Fibroblast of villous mesenchyme (primary cell): ENCODE results near the gene UGT1A8. TPM values are rescaled to one million over a fixed set of nuclear protein-coding genes. Genes with fewer than 3 reads are reported as not detected.

Source experiments
- DNase-seq: peaks from one replicate; pipeline ENCODE4 v3.0.0-alpha.2; 2010; ENCODE audit warnings: low read depth
- H3K4me3 ChIP-seq: 2 replicates; pipeline ENCODE4 v1.5.1; 2011; ENCODE audit warnings: low read depth, mild to moderate bottlenecking, low read length
- total RNA-seq: library from RNA; depleted of rRNA; stranded (reverse); fragments of >200 nt; gene quantifications from 2 replicates; pipeline ENCODE4 v1.2.3, GENCODE V29; 2012
- TF ChIP-seq, protein P1 (sequence below): IDR thresholded peaks from 2 replicates; pipeline ENCODE4 v1.5.1; 2012; ENCODE audit warnings: low read depth, mild to moderate bottlenecking, low read length; ENCODE audit not compliant: insufficient read depth

The UGT1A8 gene
- total RNA-seq, 1 donor, result under 0.01 TPM

DNA sequence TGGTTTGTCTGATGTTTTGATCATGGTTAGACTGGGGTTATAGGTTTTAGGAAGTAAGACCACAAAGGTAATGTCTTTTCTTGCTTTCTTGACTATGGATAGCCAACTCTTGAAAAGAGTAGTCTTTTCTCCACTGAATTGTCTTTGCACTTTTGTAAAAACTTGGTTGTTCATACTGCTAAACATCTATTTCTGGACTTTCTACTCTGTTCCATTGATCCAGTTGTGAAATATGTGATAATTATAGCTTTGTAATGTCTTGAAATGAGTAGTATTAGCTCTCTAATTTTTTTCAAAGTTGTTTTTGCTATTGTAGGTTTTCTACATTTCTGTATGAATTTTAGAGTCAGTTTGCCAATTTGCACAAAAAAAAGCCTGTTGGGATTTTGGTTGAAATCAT lies 41.2 kb downstream of the UGT1A8 start:
- no peak for DNase-seq
- H3K4me3 ChIP-seq, result no peak overlapping the region
- TF ChIP-seq, protein P1, sequence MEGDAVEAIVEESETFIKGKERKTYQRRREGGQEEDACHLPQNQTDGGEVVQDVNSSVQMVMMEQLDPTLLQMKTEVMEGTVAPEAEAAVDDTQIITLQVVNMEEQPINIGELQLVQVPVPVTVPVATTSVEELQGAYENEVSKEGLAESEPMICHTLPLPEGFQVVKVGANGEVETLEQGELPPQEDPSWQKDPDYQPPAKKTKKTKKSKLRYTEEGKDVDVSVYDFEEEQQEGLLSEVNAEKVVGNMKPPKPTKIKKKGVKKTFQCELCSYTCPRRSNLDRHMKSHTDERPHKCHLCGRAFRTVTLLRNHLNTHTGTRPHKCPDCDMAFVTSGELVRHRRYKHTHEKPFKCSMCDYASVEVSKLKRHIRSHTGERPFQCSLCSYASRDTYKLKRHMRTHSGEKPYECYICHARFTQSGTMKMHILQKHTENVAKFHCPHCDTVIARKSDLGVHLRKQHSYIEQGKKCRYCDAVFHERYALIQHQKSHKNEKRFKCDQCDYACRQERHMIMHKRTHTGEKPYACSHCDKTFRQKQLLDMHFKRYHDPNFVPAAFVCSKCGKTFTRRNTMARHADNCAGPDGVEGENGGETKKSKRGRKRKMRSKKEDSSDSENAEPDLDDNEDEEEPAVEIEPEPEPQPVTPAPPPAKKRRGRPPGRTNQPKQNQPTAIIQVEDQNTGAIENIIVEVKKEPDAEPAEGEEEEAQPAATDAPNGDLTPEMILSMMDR, result no peak

DNA sequence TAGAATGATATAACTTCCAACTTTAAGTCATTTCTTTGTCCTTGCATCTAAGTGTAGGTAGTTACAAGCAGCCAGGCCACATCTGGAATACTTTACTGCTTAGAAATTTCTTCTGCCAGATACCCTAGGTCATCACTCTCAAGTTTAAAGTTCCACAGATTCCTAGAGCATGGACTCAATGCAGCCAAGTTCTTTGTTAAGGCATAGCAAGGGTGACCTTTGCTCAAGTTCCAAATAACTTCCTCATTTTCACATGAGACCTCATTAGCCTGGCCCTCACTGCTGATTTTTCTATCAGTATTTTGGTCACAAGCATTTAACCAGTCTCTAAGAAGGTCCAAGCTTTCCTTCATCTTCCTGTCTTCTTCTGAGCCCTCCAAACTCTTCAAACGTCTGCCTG lies 46.5 kb downstream of the UGT1A8 start:
- TF ChIP-seq, protein P1, result no peak
- DNase-seq, result no peak

DNA sequence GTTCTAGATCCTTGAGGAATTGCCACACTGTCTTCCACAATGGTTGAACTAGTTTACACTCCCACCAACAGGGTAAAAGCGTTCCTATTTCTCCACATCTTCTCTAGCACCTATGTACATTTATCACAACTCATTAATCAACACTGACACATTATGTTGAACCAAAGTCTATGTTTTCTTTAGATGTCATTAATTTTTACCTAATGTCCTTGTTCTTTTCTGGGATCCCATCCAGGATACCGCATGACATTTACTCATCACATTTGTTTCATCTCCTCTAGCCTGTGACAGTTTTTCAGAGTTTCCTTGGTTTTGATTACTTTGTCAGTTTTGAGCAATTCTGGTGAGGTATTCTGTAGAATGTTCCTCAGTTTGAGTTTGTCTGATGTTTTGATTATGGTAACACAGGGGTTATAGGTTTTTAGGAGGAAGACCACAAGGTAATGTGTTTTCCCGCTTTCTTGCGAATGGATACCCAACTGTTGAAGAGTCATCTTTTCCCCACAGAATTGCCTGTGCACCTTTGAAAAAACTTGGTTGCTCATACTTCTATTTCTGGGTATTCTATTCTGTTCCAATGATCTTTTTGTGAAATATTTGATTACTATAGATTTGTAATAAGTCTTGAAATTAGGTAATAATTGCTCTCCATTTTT lies 51.3 kb downstream of the UGT1A8 start:
- TF ChIP-seq, protein P1, result no peak
- no peak overlapping the region for H3K4me3 ChIP-seq
- no peak for DNase-seq

More for the DNA sequence above, 46.5 kb downstream of the UGT1A8 start:
- no peak overlapping the region for H3K4me3 ChIP-seq

DNA sequence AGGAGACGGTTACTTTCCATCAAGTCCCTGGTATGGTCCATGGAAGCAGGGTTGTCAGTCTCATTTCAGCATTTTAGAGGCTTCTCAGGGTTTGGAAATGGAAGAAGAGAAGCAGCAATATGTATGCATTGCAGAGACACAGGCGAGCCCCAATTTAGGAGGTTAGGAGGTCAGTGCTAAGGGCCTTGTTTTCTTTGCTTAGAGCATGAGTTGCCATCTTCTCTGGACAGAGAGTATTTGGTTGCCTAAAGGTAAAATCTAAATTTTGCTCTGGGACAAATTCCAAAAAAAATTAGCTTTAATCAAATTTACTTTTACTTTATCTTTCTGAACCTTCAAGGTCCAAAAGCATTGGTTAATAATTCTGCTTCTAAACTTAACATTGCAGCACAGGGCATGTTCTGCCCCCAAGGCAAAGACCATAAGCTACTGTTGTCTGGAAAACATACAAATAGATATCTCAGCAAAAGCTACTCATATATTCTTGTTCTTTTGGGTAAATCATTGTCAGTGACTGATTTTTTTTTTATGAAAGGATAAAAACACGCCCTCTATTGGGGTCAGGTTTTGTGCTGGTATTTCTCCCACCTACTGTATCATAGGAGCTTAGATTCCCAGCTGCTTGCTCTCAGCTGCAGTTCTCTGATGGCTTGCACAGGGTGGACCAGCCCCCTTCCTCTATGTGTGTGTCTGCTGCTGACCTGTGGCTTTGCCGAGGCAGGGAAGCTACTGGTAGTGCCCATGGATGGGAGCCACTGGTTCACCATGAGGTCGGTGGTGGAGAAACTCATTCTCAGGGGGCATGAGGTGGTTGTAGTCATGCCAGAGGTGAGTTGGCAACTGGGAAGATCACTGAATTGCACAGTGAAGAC lies 54.1 kb downstream of the UGT1A8 start, which contains the start of gene UGT1A9:
TSS of gene UGT1A9 (plus strand) at position 609 of the 872 bp plus-strand sequence. CDS start at position 646, 37 bp downstream.
- DNase-seq, result no peak
- no peak within 1 kb of the TSS for H3K4me3 ChIP-seq
- TF ChIP-seq, protein P1, result no peak

DNA sequence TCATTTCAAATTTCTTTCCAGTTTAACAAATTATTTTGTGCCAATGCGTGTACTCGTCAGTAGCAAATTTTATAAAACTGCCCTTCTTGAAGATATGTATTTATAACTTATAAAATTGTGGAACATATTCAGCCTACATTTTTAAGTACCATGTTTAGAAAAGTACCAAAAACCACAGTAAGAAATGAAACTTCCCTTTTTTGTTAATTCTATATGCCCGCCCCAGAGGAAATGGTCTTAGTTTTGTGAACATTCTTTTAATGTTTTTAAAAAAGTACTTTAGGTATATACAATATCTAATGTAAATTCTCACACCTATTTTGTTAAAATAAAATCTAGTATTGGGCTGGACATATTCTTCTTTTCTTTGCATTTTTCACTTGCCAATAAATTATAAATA lies 55.5 kb downstream of the UGT1A8 start:
- H3K4me3 ChIP-seq, result no peak overlapping the region
- no peak for DNase-seq
- TF ChIP-seq, protein P1, result no peak

DNA sequence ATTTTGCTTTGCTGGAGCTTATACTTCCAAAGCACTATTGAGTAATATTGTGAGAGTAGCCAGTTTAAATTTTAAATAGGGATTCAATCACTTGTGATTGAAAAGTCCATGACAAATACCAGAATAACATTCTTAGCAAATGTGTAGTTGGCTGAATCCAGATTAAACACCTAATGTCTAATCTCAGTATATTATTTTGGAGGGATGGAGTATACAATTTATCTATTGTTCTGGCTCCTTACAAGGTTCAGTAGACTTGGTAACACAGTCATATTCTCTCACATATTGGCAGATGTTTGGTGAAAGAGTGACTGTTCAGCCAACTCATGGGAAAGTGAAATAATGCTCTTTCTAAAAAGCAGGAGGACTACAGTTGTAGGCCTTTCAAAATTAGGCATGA lies 56.5 kb downstream of the UGT1A8 start:
- TF ChIP-seq, protein P1, result no peak
- DNase-seq, result no peak
- no peak overlapping the region for H3K4me3 ChIP-seq
